ENCODE measurements around the gene GCFC2. TPM values are rescaled to one million over a fixed set of nuclear protein-coding genes. Genes with fewer than 3 reads are reported as not detected.

The GCFC2 gene
- total and polyA plus RNA-seq, 9 of the 15 experiments (the other 6 are each of a cell fraction or from before 2014, with no cell fraction given) = 10.5 to 40.6 (median 23.0) TPM

DNA sequence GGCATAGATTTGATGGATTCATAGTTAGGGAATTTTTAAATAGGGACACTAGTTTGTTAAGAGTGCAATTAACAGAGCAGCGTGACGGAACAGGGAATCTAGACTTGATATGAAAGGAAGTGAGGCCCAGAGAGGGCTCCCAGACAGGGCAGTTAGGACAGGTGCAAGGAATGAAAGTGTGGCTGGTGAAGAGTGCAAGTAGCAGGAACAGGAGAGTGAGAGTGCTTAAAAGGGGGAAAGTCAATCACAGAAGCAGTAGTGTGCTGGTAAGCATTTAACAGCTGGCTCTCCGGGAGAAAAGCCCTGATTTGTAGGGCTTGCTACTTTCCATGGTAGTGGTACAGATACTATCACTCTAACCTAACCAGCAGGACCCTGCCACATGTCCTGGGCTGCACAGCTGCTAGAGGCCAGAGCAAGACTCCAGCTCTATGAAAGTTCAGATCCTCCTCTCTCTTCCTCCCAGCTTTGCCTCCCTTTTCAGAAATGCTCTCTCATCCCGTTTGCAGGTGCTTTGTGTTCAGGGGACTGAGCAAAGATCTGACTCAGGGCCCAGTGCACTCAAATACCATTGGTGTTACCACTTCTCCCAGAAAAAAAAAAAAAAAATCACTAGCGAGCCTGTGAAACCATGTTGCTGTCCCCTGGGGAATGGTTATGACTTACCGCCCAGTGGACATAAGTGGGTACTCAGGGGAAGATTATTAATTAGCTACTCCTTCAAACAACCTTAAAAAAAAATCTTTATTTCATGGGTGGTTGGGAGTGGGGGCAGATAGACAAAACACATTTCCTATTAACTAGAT lies 18.1 kb upstream of the GCFC2 start:
- H3K79me2 ChIP-seq (ENCODE audit: control insufficient read depth, insufficient read depth, low read length) = no peaks in the 10 kb centered on the region
- H3K27me3 ChIP-seq (ENCODE audit: control insufficient read depth in 2 of 2, insufficient read depth in 2 of 2, low read length in 2 of 2) = no peaks in the 10 kb centered on the region; a peak in 2 of 5 replicates
- ATAC-seq (no peak), DNase-seq (ENCODE audit: extremely low read depth in 1 of 4, low spot score in 3 of 4) (no peak), FAIRE-seq (no peak)
- H4K20me1 ChIP-seq (replicated peaks; ENCODE audit: control insufficient read depth, insufficient read depth, low read length) = no peaks in the 10 kb centered on the region
- WGBS (ENCODE audit: insufficient coverage, low coverage, missing lambda C conversion rate) = 3% methylated on average over 6 of the region's 6 CpGs
- ChIA-PET POLR2A (no interaction called here), CTCF (ENCODE audit: low intra/inter-chr PET ratio) (interaction anchor here (0.6 kb wide), 1 partner anchor 8 kb away, joined by 8 read pairs; no protein-coding TSS in a partner anchor)
- H3K36me3 ChIP-seq (ENCODE audit: control insufficient read depth, insufficient read depth, low read length) = no peaks in the 10 kb centered on the region
- H3K9ac ChIP-seq (ENCODE audit: insufficient read depth in 1 of 2, low read depth in 2 of 2, low read length in 2 of 2) = no peak overlapping the region
- H3K27ac ChIP-seq (ENCODE audit: extremely low read depth, low read depth, low read length) = no peak overlapping the region
- no peak overlapping the region for H3K4me2 ChIP-seq (ENCODE audit: insufficient read depth, low read length)
- no peaks in the 10 kb centered on the region for H3K4me1 ChIP-seq (replicated peaks in 1 of 2; ENCODE audit: control insufficient read depth in 2 of 2, insufficient read depth in 2 of 2, low read length in 2 of 2)
- BruUV-seq (replicated peaks) = no TSS peak
- no peaks in the 10 kb centered on the region for H3K9me3 ChIP-seq (replicated peaks; ENCODE audit: control insufficient read depth, insufficient read depth, low read depth, low read length)
- in situ Hi-C loops (cut with MboI) (no loop called here), intact Hi-C loops (cut with micrococcal nuclease) (no loop called here)
- no peak overlapping the region for H2AFZ ChIP-seq (ENCODE audit: low read depth, low read length)
- H3K4me3 ChIP-seq = no peak overlapping the region
- H3K9me1 ChIP-seq (ENCODE audit: control insufficient read depth, insufficient read depth, low read length) = no peaks in the 10 kb centered on the region
- no peak for TF ChIP-seq ZBTB7A (IDR thresholded peaks at IDR 0.05; ENCODE audit: borderline replicate concordance, control insufficient read depth, low read depth, low read length)
- TF ChIP-seq NCOR1 (IDR thresholded peaks at IDR 0.05) = no peak
- TF ChIP-seq NR4A1 (CRISPR knock-in tag; IDR thresholded peaks at IDR 0.05) = no peak
- TF ChIP-seq NR4A1 (tag; IDR thresholded peaks at IDR 0.05) = no peak
- TF ChIP-seq, protein P1, sequence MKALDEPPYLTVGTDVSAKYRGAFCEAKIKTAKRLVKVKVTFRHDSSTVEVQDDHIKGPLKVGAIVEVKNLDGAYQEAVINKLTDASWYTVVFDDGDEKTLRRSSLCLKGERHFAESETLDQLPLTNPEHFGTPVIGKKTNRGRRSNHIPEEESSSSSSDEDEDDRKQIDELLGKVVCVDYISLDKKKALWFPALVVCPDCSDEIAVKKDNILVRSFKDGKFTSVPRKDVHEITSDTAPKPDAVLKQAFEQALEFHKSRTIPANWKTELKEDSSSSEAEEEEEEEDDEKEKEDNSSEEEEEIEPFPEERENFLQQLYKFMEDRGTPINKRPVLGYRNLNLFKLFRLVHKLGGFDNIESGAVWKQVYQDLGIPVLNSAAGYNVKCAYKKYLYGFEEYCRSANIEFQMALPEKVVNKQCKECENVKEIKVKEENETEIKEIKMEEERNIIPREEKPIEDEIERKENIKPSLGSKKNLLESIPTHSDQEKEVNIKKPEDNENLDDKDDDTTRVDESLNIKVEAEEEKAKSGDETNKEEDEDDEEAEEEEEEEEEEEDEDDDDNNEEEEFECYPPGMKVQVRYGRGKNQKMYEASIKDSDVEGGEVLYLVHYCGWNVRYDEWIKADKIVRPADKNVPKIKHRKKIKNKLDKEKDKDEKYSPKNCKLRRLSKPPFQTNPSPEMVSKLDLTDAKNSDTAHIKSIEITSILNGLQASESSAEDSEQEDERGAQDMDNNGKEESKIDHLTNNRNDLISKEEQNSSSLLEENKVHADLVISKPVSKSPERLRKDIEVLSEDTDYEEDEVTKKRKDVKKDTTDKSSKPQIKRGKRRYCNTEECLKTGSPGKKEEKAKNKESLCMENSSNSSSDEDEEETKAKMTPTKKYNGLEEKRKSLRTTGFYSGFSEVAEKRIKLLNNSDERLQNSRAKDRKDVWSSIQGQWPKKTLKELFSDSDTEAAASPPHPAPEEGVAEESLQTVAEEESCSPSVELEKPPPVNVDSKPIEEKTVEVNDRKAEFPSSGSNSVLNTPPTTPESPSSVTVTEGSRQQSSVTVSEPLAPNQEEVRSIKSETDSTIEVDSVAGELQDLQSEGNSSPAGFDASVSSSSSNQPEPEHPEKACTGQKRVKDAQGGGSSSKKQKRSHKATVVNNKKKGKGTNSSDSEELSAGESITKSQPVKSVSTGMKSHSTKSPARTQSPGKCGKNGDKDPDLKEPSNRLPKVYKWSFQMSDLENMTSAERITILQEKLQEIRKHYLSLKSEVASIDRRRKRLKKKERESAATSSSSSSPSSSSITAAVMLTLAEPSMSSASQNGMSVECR (CRISPR knock-in tag; IDR thresholded peaks at IDR 0.05) = no peak
- TF ChIP-seq ZNF41 (CRISPR knock-in tag; conservative IDR thresholded peaks at IDR 0.05) = no peak
- TF ChIP-seq FOSL1 (tag; conservative IDR thresholded peaks at IDR 0.05) = no peak
- no peak for TF ChIP-seq FUS (optimal IDR thresholded peaks at IDR 0.05; ENCODE audit: low read depth, low read length)
- no peak for TF ChIP-seq JUN (IDR thresholded peaks at IDR 0.05; ENCODE audit: borderline replicate concordance, low read depth, low read length)
- no peak for TF ChIP-seq JUN (CRISPR knock-in tag; IDR thresholded peaks at IDR 0.05; ENCODE audit: borderline replicate concordance)

Data from K562 (cell line).